Kidney (tissue), 14 donors: ENCODE data around the gene TENT5D. TPM values are rescaled to one million over a fixed set of nuclear protein-coding genes. Genes with fewer than 3 reads are reported as not detected.
"Not testable (repeated sequence)": the region's sequence is repeated elsewhere in the genome, so short reads cannot be mapped to it uniquely, and the experiment has no call there.

Experiments
- DNase-seq, 5 donors: peaks; one replicate each; pipeline ENCODE4 v3.0.0-alpha.2; 2013 to 2020
- FAIRE-seq: peaks from 2 replicates; lab custom pipeline; 2012; peaks lifted over from hg19 to GRCh38; lab: Jason Lieb, UNC
- H3K27ac ChIP-seq, 2 donors: one replicate each; pipeline ENCODE4 v1.7.0; 2013; ENCODE audit warnings: low read depth in 2 of 2, low read length in 2 of 2, inconsistent platforms in 1 of 2
- H3K27me3 ChIP-seq: one replicate; pipeline ENCODE4 v1.7.1; 2013; ENCODE audit warnings: low read length, inconsistent platforms; ENCODE audit not compliant: control insufficient read depth, insufficient read depth
- H3K36me3 ChIP-seq, 3 donors: one replicate each; pipeline versions ENCODE4 v1.7.0 to v1.7.1; 2013; ENCODE audit warnings: low read length in 3 of 3, control low read depth in 1 of 3, inconsistent platforms in 1 of 3; ENCODE audit not compliant: insufficient read depth in 3 of 3, control insufficient read depth in 2 of 3
- H3K4me1 ChIP-seq, 3 donors: one replicate each; pipeline versions ENCODE4 v1.7.0 to v1.7.1; 2013; ENCODE audit warnings: low read length in 3 of 3, inconsistent platforms in 1 of 3, low read depth in 1 of 3; ENCODE audit not compliant: control insufficient read depth in 2 of 3, insufficient read depth in 2 of 3
- H3K4me3 ChIP-seq, 3 donors: one replicate each; pipeline versions ENCODE4 v1.7.0 to v1.8.1; 2013; ENCODE audit warnings: low read length in 3 of 3, control low read depth in 1 of 3, inconsistent platforms in 1 of 3
- H3K9ac ChIP-seq, 3 donors: one replicate each; pipeline versions ENCODE4 v1.7.0 to v1.7.1; 2013; ENCODE audit warnings: low read length in 3 of 3, control low read depth in 1 of 3, inconsistent platforms in 1 of 3
- H3K9me3 ChIP-seq, 3 donors: one replicate each; pipeline versions ENCODE4 v1.7.0 to v1.7.1; 2013; ENCODE audit warnings: low read length in 3 of 3, control low read depth in 1 of 3, inconsistent platforms in 1 of 3; ENCODE audit not compliant: control insufficient read depth in 2 of 3, insufficient read depth in 1 of 3
- intact Hi-C: fragments of 100-400 bp; cut with DNase I; formaldehyde crosslinking; loops from one replicate; pipeline ENCODE4 v1.11.1; 2022
- polyA plus RNA-seq: library from polyadenylated mRNA; stranded (reverse); fragments of 350-450 nt; fragmentation: Illumina TruSeq; extraction: RNeasy Lipid Tissue Mini Kit (QIAGEN cat#74804); gene quantifications from one replicate; pipeline ENCODE4 v1.2.3, GENCODE V29; 2014; ENCODE audit warnings: low read depth, low replicate concordance; ENCODE audit not compliant: insufficient read depth
- total RNA-seq: library from RNA; stranded (reverse); fragmentation: NEBNext Ultra II Directional; extraction: Animal tissue kit (Norgen Biotek cat#: 25700); gene quantifications from one replicate; pipeline ENCODE4 v1.2.1, GENCODE V29; 2021
- TF ChIP-seq, protein P1 (sequence below): IDR thresholded peaks from 3 replicates; pipeline ENCODE4 v1.5.1; 2012; ENCODE audit warnings: mild to moderate bottlenecking, moderate library complexity, borderline replicate concordance; ENCODE audit not compliant: insufficient read depth; ENCODE audit errors: extremely low read depth
- donor health status: control.
- donor health status: control.
- donor health status: control.
- donor health status: control.
- donor health status: control.
- donor health status: DM: yes; HTN: yes; CAD: no.
- donor health status: Normal renal cell carcinoma (clear cell type).

TENT5D gene
- total and polyA plus RNA-seq, 2 donors from 2014 or later: 0.13 TPM; not detected in 1

DNA sequence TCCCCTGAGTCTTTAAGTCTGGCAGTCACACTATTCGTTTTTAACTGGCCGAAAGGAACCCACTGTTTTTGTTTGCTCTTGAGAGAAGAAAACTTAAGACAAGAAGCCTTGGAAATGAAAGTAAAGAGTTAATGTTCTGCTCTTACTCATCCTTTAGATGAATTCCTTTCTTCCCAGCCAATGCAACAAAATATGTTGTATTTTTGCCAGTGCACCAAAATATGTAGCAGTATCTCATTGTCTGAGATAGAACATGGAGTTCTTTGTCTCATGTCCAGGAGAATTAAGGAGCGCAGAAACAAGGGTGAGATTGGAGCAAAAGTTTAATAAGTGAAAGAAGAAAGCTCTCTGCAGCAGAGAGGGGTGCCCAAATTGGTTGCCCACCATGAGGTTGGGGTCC lies 12.2 kb downstream of the TENT5D start:
- DNase-seq (no peak), FAIRE-seq (no peak)
- no peaks in the 10 kb centered on the region for H3K9me3 ChIP-seq
- no peak overlapping the region for H3K4me3 ChIP-seq
- no peaks in the 10 kb centered on the region for H3K36me3 ChIP-seq
- H3K27ac ChIP-seq: no peak overlapping the region
- TF ChIP-seq, protein P1, sequence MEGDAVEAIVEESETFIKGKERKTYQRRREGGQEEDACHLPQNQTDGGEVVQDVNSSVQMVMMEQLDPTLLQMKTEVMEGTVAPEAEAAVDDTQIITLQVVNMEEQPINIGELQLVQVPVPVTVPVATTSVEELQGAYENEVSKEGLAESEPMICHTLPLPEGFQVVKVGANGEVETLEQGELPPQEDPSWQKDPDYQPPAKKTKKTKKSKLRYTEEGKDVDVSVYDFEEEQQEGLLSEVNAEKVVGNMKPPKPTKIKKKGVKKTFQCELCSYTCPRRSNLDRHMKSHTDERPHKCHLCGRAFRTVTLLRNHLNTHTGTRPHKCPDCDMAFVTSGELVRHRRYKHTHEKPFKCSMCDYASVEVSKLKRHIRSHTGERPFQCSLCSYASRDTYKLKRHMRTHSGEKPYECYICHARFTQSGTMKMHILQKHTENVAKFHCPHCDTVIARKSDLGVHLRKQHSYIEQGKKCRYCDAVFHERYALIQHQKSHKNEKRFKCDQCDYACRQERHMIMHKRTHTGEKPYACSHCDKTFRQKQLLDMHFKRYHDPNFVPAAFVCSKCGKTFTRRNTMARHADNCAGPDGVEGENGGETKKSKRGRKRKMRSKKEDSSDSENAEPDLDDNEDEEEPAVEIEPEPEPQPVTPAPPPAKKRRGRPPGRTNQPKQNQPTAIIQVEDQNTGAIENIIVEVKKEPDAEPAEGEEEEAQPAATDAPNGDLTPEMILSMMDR: no peak
- H3K9ac ChIP-seq: no peak overlapping the region
- no peaks in the 10 kb centered on the region for H3K4me1 ChIP-seq
- no peaks in the 10 kb centered on the region for H3K27me3 ChIP-seq
- intact Hi-C loops: no loop called here

DNA sequence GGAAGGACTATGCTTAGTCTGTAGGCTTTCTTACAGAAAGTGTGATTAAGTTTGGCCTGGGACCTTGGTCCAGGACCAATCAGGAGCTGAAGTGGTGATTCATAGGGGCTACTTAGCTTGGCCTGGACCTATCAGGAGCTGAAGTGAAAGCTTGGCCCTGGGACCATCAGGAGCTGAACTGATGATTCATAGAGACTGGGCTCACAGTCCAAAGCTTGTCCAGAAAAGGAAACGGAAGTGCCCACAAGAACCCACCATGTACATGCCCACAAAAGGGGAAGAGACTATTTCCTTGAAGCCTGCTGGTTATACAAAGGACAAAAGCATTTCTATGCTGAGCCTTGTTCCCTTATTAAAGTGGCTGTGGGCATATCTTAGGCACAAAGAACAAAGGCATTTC lies 12.6 kb downstream of the TENT5D start:
- FAIRE-seq (no peak), DNase-seq (no peak)
- Histone ChIP-seq H3K9ac (no peak overlapping the region), H3K9me3 (no peaks in the 10 kb centered on the region), H3K27ac (no peak overlapping the region), H3K4me3 (no peak overlapping the region), H3K27me3 (no peaks in the 10 kb centered on the region), H3K36me3 (no peaks in the 10 kb centered on the region), H3K4me1 (no peaks in the 10 kb centered on the region)
- intact Hi-C loops: no loop called here
- TF ChIP-seq, protein P1: no peak

DNA sequence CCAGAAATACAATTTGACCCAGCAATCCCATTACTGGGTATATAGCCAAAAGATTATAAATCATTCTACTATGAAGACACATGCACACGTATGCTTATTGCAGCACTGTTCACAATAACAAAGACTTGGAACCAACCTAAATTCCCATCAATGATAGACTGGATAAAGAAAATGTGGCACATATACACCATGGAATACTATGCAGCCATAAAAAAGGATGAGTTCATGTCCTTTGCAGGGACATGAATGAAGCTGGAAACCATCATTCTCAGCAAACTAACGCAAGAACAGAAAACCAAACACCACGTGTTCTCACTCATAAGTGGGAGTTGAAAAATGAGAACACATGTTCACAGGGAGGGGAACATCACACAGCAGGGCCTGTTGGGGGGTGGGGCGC lies 47.9 kb downstream of the TENT5D start:
- H3K9me3 ChIP-seq, H3K4me3 ChIP-seq, H3K27ac ChIP-seq, FAIRE-seq, intact Hi-C loops, H3K9ac ChIP-seq, H3K4me1 ChIP-seq, H3K27me3 ChIP-seq, H3K36me3 ChIP-seq, DNase-seq: not testable (repeated sequence)

DNA sequence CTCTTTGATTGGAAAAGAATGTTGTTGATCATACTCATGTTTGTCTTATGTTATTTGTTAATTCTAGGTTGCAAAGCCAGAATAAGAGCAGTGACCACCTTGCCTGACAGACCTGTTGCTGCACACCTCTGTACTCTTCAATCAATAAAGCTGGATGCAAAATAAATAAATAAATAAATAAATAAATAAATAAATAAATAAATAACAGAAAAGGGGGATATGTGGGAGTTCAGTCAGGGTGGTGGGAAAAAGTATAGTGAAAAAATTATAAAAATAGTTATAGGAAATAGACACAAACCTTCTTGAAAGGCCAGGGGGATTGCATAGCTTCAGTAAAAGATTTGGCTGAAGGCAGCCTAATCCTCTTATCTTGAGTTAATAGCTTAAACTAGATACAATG lies 51.3 kb downstream of the TENT5D start:
- no peaks in the 10 kb centered on the region for H3K4me1 ChIP-seq
- no peaks in the 10 kb centered on the region for H3K27me3 ChIP-seq
- no peak for DNase-seq
- no peak overlapping the region for H3K4me3 ChIP-seq
- peak; percentile 27 for FAIRE-seq
- no peak overlapping the region for H3K27ac ChIP-seq
- no peak overlapping the region for H3K9ac ChIP-seq
- intact Hi-C loops: no loop called here
- H3K36me3 ChIP-seq: no peaks in the 10 kb centered on the region
- no peaks in the 10 kb centered on the region for H3K9me3 ChIP-seq
- TF ChIP-seq, protein P1: no peak
